ENCODE measurements around the gene NOVA1.

Gene NOVA1

DNA sequence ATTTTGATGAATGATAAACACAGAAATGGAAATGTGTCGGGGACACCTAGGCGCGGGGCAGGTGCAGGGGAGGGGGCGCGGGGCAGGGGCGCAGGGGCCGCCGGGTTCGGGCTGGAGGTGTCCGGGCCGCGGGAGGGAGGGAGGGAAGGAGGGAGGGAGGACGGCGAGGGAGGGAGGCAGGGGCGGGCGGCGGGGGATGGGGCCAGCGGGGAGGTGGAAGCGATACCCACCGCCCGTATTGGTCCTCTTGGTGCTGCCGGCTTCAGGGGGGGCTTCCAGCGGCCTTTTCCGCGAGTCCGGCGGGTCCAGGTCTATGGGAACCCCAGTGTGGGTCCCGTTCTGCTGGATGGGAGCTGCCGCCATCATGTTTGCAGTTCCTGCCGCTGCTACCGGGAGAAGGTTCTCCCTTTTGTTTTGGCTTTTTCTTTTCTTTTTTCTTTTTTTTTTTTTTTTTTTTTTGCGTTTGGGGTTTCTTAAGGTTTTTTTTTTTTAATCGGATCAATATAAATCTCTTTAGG lies 703 bp downstream of the NOVA1 start:
- no peaks in the 10 kb centered on the region for H3K27me3 ChIP-seq
- no peaks in the 10 kb centered on the region for H3K36me3 ChIP-seq
- H3K4me1 ChIP-seq = peaks cover 0 to 12% (median 0%) of the 10 kb centered on the region in 4 donors
- DNase-seq = peak; percentile 20 to 66
- peak overlapping the region; percentile 67 to 70 for H3K4me3 ChIP-seq
- intact Hi-C loops (cut with DNase I; ENCODE audit: low total_unique reads) = no loop called here
- peak overlapping the region; percentile 87 to 89 for H3K27ac ChIP-seq
- no peak for TF ChIP-seq CTCF (IDR thresholded peaks at IDR 0.05)
- no peaks in the 10 kb centered on the region for H3K9me3 ChIP-seq

DNA sequence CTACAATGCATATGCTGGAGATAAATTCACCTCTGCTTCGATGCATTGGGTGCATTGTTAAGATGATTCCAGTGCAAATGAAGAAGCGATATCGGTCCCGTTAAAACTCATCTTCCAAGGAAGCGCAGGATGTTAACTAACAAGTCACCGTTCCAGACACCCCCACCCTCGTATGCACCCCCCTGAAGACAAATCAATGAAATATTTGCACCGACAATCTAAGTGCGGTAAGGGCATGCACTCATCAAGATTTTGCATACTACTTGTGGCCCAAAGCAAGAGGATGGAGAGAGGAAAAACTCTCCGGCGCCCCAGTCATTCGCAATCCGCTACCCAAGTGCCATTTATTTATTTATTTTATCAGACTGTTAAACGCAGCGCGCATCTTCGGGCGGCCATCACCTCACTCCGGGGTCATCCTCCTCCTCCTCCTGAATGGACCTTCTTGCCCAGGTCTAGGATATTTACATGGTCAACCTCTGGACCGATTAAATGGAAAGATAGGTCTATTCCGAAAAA lies 1.2 kb downstream of the NOVA1 start:
- Histone ChIP-seq H3K27ac (peak overlapping the region; percentile 87 to 89), H3K36me3 (no peaks in the 10 kb centered on the region), H3K9me3 (no peaks in the 10 kb centered on the region), H3K27me3 (no peaks in the 10 kb centered on the region), H3K4me3 (peak overlapping the region; percentile 67 to 70), H3K4me1 (peaks cover 0 to 12% (median 0%) of the 10 kb centered on the region in 4 donors)
- intact Hi-C loops (cut with DNase I; ENCODE audit: low total_unique reads) = no loop called here
- no peak for TF ChIP-seq CTCF (IDR thresholded peaks at IDR 0.05)
- peak; percentile 21 to 52 for DNase-seq

DNA sequence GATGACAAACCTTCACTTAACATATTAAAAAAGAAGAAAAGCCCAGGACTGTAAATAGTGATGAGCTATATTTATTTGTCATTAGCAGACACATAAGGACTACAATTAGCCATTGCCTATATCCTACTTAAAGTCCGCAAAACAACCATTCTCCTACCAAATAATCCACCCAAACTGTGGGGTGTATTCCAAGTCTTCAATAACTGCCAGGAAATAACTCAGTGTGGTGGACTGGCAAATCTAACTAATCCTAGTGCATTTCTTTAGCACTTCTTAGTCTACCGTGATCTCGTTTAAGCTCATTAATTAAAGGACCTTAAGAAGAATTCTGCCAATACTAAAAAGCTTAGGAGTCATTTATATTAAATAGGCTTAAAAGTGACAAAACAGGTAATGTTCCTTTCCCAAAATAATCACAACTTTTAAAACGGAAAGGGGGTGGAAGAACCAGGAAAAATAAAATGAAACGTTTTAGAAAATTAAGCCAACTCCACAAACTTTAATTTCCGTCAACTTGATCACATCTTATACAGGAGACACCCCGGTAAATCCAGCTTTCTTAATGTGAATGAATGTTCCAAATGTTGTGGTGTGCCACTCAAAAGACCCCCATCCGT lies 1.8 kb downstream of the NOVA1 start:
- no peak for DNase-seq
- peak overlapping the region; percentile 67 to 70 for H3K4me3 ChIP-seq
- H3K9me3 ChIP-seq = no peaks in the 10 kb centered on the region
- intact Hi-C loops (cut with DNase I; ENCODE audit: low total_unique reads) = no loop called here
- H3K27ac ChIP-seq = peak overlapping the region; percentile 8 to 87
- no peaks in the 10 kb centered on the region for H3K27me3 ChIP-seq
- no peaks in the 10 kb centered on the region for H3K36me3 ChIP-seq
- H3K4me1 ChIP-seq = peaks cover 0 to 12% (median 0%) of the 10 kb centered on the region in 4 donors
- no peak for TF ChIP-seq CTCF (IDR thresholded peaks at IDR 0.05)

GRCh38 chr14:26594756-26595545 lies 2.9 kb downstream of the NOVA1 start:
- peak overlapping the region; percentile 67 to 70 for H3K4me3 ChIP-seq
- H3K27me3 ChIP-seq = no peaks in the 10 kb centered on the region
- intact Hi-C loops (cut with DNase I; ENCODE audit: low total_unique reads) = no loop called here
- H3K9me3 ChIP-seq = no peaks in the 10 kb centered on the region
- no peak for TF ChIP-seq CTCF (IDR thresholded peaks at IDR 0.05)
- H3K27ac ChIP-seq = peak overlapping the region; percentile 8 to 87
- H3K4me1 ChIP-seq = peaks cover 0 to 12% (median 0%) of the 10 kb centered on the region in 4 donors
- H3K36me3 ChIP-seq = no peaks in the 10 kb centered on the region
- no peak for DNase-seq

GRCh38 chr14:26594148-26594547 lies 3.7 kb downstream of the NOVA1 start:
- Histone ChIP-seq H3K36me3 (no peaks in the 10 kb centered on the region), H3K27ac (peak overlapping the region in 1 of 2 donors; percentile 87), H3K9me3 (no peaks in the 10 kb centered on the region), H3K27me3 (no peaks in the 10 kb centered on the region), H3K4me1 (peaks cover 0 to 12% (median 0%) of the 10 kb centered on the region in 4 donors), H3K4me3 (no peak overlapping the region)
- DNase-seq = no peak
- intact Hi-C loops (cut with DNase I; ENCODE audit: low total_unique reads) = no loop called here
- TF ChIP-seq CTCF (IDR thresholded peaks at IDR 0.05) = no peak
